D721Med (cell line): Measurements from ENCODE around the gene LHX2.
"Not testable (repeated sequence)": the region's sequence is repeated elsewhere in the genome, so short reads cannot be mapped to it uniquely, and the experiment has no call there.

ENCODE experiments used
- DNase-seq: peaks from one replicate; pipeline ENCODE4 v3.0.0; 2011; ENCODE audit warnings: low spot score; ENCODE audit not compliant: insufficient read length
- FAIRE-seq: peaks from 2 replicates; lab custom pipeline; 2011; peaks lifted over from hg19 to GRCh38; lab: Jason Lieb, UNC
- CTCF ChIP-seq: IDR thresholded peaks from 2 replicates; pipeline ENCODE4 v1.5.1; 2012; ENCODE audit warnings: mild to moderate bottlenecking, control low read depth; ENCODE audit not compliant: insufficient read depth; ENCODE audit errors: missing control alignments

Gene LHX2

GRCh38 chr9:123974471-123974870 lies 37.1 kb upstream of the LHX2 start:
- FAIRE-seq (no peak), DNase-seq (no peak)
- TF ChIP-seq CTCF, result no peak

- no peak for DNase-seq
- no peak for TF ChIP-seq CTCF
- no peak for FAIRE-seq
These were observed 35.7 kb upstream of the LHX2 start for GRCh38 chr9:123975871-123976270.

GRCh38 chr9:123976579-123976978 lies 35.0 kb upstream of the LHX2 start:
- not testable (repeated sequence) for DNase-seq, FAIRE-seq

GRCh38 chr9:123978981-123979380 lies 32.6 kb upstream of the LHX2 start:
- TF ChIP-seq CTCF, result no peak
- DNase-seq (no peak), FAIRE-seq (no peak)

- no peak for TF ChIP-seq CTCF
- FAIRE-seq (no peak), DNase-seq (no peak)
These were observed 29.0 kb upstream of the LHX2 start for GRCh38 chr9:123982535-123982934.

GRCh38 chr9:123983047-123983446 lies 28.5 kb upstream of the LHX2 start:
- no peak for FAIRE-seq
- no peak for TF ChIP-seq CTCF
- DNase-seq, result no peak

- DNase-seq, result no peak
- no peak for FAIRE-seq
- no peak for TF ChIP-seq CTCF
These were observed 26.8 kb upstream of the LHX2 start for GRCh38 chr9:123984802-123985201.

- TF ChIP-seq CTCF, result no peak
- FAIRE-seq (no peak), DNase-seq (no peak)
These were observed 25.7 kb upstream of the LHX2 start for GRCh38 chr9:123985869-123986268.
